ENCODE data around the gene ETNPPL. TPM values are rescaled to one million over a fixed set of nuclear protein-coding genes. Genes with fewer than 3 reads are reported as not detected.

ETNPPL gene
- total and polyA plus RNA-seq, 2 donors (not counting 3 experiments of a cell fraction or from before 2014, with no cell fraction given), result not detected

DNA sequence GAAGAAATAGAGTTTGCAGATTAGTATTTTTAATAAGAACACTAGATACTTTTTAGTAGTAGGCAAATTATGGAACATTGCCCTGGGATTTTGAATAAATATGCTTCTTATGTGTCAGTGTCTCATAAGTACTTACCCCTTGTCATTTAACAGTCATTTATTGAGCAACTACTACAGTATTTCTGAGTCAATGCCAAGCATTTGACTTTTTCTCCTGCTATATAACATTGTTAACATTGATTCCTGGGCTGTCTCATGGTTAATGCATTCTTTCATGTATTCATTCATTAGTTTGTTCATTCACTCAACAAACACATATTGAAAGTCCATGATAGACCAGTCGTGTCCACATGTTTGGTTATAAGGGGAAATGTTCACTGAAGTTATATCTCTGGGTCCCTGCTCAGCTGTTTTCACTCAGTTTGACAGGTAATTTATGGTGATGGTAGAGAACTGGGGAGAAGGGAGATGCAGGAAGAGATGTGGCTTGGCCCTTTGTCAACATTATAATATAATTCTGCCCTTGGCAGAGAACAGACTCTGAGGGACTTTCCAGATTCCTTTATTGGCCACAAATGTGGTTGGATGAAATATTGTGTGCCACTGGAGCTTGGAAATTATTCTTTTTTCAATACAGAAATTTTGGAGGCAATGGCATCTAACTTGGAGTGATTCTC, 62.6 kb downstream of the ETNPPL start:
- no TSS peak for BruUV-seq (replicated peaks)
- H4K20me1 ChIP-seq (replicated peaks; ENCODE audit: control insufficient read depth, extremely low read depth, insufficient read depth, low read length), result no peaks in the 10 kb centered on the region
- H3K9me3 ChIP-seq (replicated peaks; ENCODE audit: control insufficient read depth, insufficient read depth, low read length), result no peaks in the 10 kb centered on the region
- H3K9me1 ChIP-seq (replicated peaks; ENCODE audit: control insufficient read depth, extremely low read depth, insufficient read depth, low read length), result no peaks in the 10 kb centered on the region
- H3K36me3 ChIP-seq (ENCODE audit: control insufficient read depth in 2 of 2, extremely low read depth in 1 of 2, insufficient read depth in 2 of 2, low read length in 2 of 2), result no peaks in the 10 kb centered on the region
- dilution Hi-C loops (cut with MboI; ENCODE audit: extremely low pct_ligation_motif_present, low sequenced_read_pairs) (no loop called here), intact Hi-C loops (cut with micrococcal nuclease) (no loop called here)
- no peaks in the 10 kb centered on the region for H3K79me2 ChIP-seq (ENCODE audit: control insufficient read depth, insufficient read depth, low read length)
- ChIA-PET POLR2A (no interaction called here), CTCF (interaction anchor here (1.4 kb wide), 1 partner anchor 15 kb away, joined by 3 read pairs; no protein-coding TSS in a partner anchor)
- DNase-seq (ENCODE audit: low read depth, low spot score) (no peak), FAIRE-seq (no peak)
- H2AFZ ChIP-seq (ENCODE audit: low read depth, low read length), result no peak overlapping the region
- H3K9ac ChIP-seq (replicated peaks; ENCODE audit: extremely low read depth, insufficient read depth, low read length), result no peak overlapping the region
- H3K4me3 ChIP-seq (replicated peaks in 1 of 3; ENCODE audit: insufficient read depth in 1 of 3, low read depth in 1 of 3, low read length in 3 of 3), result no peak overlapping the region
- H3K4me2 ChIP-seq (ENCODE audit: insufficient read depth, low read length), result no peak overlapping the region
- TF ChIP-seq FOS (IDR thresholded peaks at IDR 0.05; ENCODE audit: borderline replicate concordance, insufficient read depth, low read length) (no peak), POLR2A (IDR thresholded peaks at IDR 0.05; ENCODE audit: low read depth, low read length) (no peak)
- no peak overlapping the region for H3K27ac ChIP-seq (ENCODE audit: insufficient read depth, low read depth, low read length)
- H3K4me1 ChIP-seq (ENCODE audit: control insufficient read depth, extremely low read depth, insufficient read depth, low read length), result no peaks in the 10 kb centered on the region
- peaks cover 3 to 4% of the 10 kb centered on the region in 2 experiments for H3K27me3 ChIP-seq (ENCODE audit: control insufficient read depth in 2 of 2, insufficient read depth in 2 of 2, low read length in 2 of 2)

DNA sequence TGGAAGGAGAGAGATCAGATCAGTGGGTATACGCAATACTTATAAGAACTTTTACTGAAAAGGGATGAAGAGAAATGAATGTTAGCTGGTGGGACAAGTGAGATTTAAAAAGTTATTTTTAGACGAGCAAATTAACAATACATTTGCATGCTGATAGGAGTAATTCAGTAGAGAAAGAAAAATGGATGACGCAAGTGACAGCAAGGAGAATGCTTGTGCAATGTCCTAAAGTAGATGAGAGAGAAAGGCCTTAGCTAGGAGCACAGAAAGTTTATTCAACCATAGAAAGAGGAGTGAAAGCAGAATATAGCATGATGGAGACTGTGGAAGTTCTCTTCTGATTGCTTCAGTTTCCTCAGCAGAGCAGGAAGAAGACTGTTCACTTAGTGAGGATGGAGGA, 66.7 kb downstream of the ETNPPL start:
- TF ChIP-seq, protein P1, sequence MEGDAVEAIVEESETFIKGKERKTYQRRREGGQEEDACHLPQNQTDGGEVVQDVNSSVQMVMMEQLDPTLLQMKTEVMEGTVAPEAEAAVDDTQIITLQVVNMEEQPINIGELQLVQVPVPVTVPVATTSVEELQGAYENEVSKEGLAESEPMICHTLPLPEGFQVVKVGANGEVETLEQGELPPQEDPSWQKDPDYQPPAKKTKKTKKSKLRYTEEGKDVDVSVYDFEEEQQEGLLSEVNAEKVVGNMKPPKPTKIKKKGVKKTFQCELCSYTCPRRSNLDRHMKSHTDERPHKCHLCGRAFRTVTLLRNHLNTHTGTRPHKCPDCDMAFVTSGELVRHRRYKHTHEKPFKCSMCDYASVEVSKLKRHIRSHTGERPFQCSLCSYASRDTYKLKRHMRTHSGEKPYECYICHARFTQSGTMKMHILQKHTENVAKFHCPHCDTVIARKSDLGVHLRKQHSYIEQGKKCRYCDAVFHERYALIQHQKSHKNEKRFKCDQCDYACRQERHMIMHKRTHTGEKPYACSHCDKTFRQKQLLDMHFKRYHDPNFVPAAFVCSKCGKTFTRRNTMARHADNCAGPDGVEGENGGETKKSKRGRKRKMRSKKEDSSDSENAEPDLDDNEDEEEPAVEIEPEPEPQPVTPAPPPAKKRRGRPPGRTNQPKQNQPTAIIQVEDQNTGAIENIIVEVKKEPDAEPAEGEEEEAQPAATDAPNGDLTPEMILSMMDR (IDR thresholded peaks at IDR 0.05; ENCODE audit: extremely low read depth in 1 of 2, insufficient read depth in 1 of 2, low read depth in 1 of 2, low read length in 2 of 2), result no peak
- TF ChIP-seq POLR2AphosphoS5 (IDR thresholded peaks at IDR 0.05; ENCODE audit: insufficient read depth, low read depth, low read length) (no peak), POLR2A (IDR thresholded peaks at IDR 0.05; ENCODE audit: low read depth, low read length) (no peak), JUN (IDR thresholded peaks at IDR 0.05; ENCODE audit: borderline replicate concordance, insufficient read depth, insufficient read length, low read depth) (no peak), GATA2 (IDR thresholded peaks at IDR 0.05; ENCODE audit: insufficient read depth, insufficient read length, low read depth, low read length) (no peak), MYC (IDR thresholded peaks at IDR 0.05; ENCODE audit: low read depth, low read length) (no peak), EZH2 (IDR thresholded peaks at IDR 0.05; ENCODE audit: borderline replicate concordance, low read depth, low read length, severe bottlenecking) (no peak), FOS (IDR thresholded peaks at IDR 0.05; ENCODE audit: borderline replicate concordance, insufficient read depth, low read length) (no peak)
- TF ChIP-seq, protein P2, sequence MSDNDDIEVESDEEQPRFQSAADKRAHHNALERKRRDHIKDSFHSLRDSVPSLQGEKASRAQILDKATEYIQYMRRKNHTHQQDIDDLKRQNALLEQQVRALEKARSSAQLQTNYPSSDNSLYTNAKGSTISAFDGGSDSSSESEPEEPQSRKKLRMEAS (IDR thresholded peaks at IDR 0.05; ENCODE audit: insufficient read depth, insufficient read length), result no peak
- FAIRE-seq, result no peak
- Histone ChIP-seq H3K27me3 (ENCODE audit: control insufficient read depth in 2 of 2, insufficient read depth in 2 of 2, low read length in 2 of 2) (peaks cover 3% of the 10 kb centered on the region in 2 experiments), H3K9ac (replicated peaks; ENCODE audit: extremely low read depth, insufficient read depth, low read length) (no peak overlapping the region), H3K4me1 (ENCODE audit: control insufficient read depth, extremely low read depth, insufficient read depth, low read length) (no peaks in the 10 kb centered on the region), H3K36me3 (ENCODE audit: control insufficient read depth in 2 of 2, extremely low read depth in 1 of 2, insufficient read depth in 2 of 2, low read length in 2 of 2) (no peaks in the 10 kb centered on the region), H2AFZ (ENCODE audit: low read depth, low read length) (no peak overlapping the region), H3K9me3 (replicated peaks; ENCODE audit: control insufficient read depth, insufficient read depth, low read length) (no peaks in the 10 kb centered on the region), H3K4me2 (ENCODE audit: insufficient read depth, low read length) (no peak overlapping the region), H3K27ac (ENCODE audit: insufficient read depth, low read depth, low read length) (no peak overlapping the region), H3K9me1 (replicated peaks; ENCODE audit: control insufficient read depth, extremely low read depth, insufficient read depth, low read length) (no peaks in the 10 kb centered on the region), H3K4me3 (replicated peaks in 1 of 3; ENCODE audit: insufficient read depth in 1 of 3, low read depth in 1 of 3, low read length in 3 of 3) (no peak overlapping the region), H4K20me1 (replicated peaks; ENCODE audit: control insufficient read depth, extremely low read depth, insufficient read depth, low read length) (no peaks in the 10 kb centered on the region), H3K79me2 (ENCODE audit: control insufficient read depth, insufficient read depth, low read length) (no peaks in the 10 kb centered on the region)
- intact Hi-C loops (cut with micrococcal nuclease), result no loop called here
- BruUV-seq (replicated peaks), result no TSS peak
- ChIA-PET CTCF (interaction anchor here (1.7 kb wide), 1 partner anchor 710 kb away, joined by 5 read pairs; no protein-coding TSS in a partner anchor), POLR2A (no interaction called here)
- no peak for DNase-seq (ENCODE audit: low read depth, low spot score)
- dilution Hi-C loops (cut with MboI; ENCODE audit: extremely low pct_ligation_motif_present, low sequenced_read_pairs), result no loop called here

Measured in endothelial cell of umbilical vein (primary cell).